IMR-90 (cell line): ENCODE measurements around the gene CNTN5. TPM values are rescaled to one million over a fixed set of nuclear protein-coding genes. Genes with fewer than 3 reads are reported as not detected.

ENCODE experiments used
- ATAC-seq: fragments of 200-7000 bp; cut with Tn5 transposase; 2 replicates; pipeline ENCODE4 v1.9.1; 2020; ENCODE audit warnings: low read depth, mild to moderate bottlenecking, moderate library complexity
- BruUV-seq: library from RNA; stranded (reverse); fragments of 400-500 nt; replicated peaks from 2 replicates; lab custom pipeline; 2021; lab: Mats Ljungman, UMichigan
- CTCF ChIA-PET: fragments of 300-600 bp; formaldehyde crosslinking; extraction: SDS; loops from one replicate; lab custom pipeline; 2021; ENCODE audit warnings: antibody characterized with exemption; lab: Yijun Ruan, JAX
- POLR2A ChIA-PET: fragments of 300-600 bp; sonication (Branson Sonifier 250); formaldehyde crosslinking; loops from one replicate; lab custom pipeline; 2022; ENCODE audit warnings: antibody characterized with exemption; ENCODE audit not compliant: unreplicated experiment; lab: Charles Lee
- DNase-seq: peaks from one replicate; pipeline ENCODE4 v3.0.0; 2013
- H2AFZ ChIP-seq: replicated peaks from 2 replicates; pipeline ENCODE3; 2013; ENCODE audit warnings: low read length, mild to moderate bottlenecking; ENCODE audit not compliant: poor library complexity
- H2AK5ac ChIP-seq: 2 replicates; pipeline ENCODE4 v1.6.1; 2013; ENCODE audit warnings: low read depth, low read length, inconsistent platforms
- H2AK9ac ChIP-seq: replicated peaks from 2 replicates; pipeline ENCODE3; 2013; ENCODE audit warnings: mild to moderate bottlenecking, low read depth, low read length, moderate library complexity; ENCODE audit not compliant: poor library complexity
- H2BK120ac ChIP-seq: 2 replicates; pipeline ENCODE4 v1.6.1; 2013; ENCODE audit warnings: low read depth, low read length, inconsistent platforms
- H2BK15ac ChIP-seq: 3 replicates; pipeline ENCODE4 v1.6.1; 2013; ENCODE audit warnings: low read depth, low read length, inconsistent platforms
- H2BK20ac ChIP-seq: 2 replicates; pipeline ENCODE4 v1.6.1; 2013; ENCODE audit warnings: low read depth, mild to moderate bottlenecking, inconsistent platforms, low read length, moderate library complexity
- H2BK5ac ChIP-seq: 2 replicates; pipeline ENCODE4 v1.6.1; 2013; ENCODE audit warnings: mild to moderate bottlenecking, low read depth, low read length, inconsistent platforms; ENCODE audit not compliant: poor library complexity, severe bottlenecking
- H3K14ac ChIP-seq: replicated peaks from 2 replicates; pipeline ENCODE4 v1.6.1; 2013; ENCODE audit warnings: low read depth, low read length, inconsistent platforms
- H3K18ac ChIP-seq: 2 replicates; pipeline ENCODE4 v1.6.1; 2013; ENCODE audit warnings: low read depth, low read length, control low read depth
- H3K23ac ChIP-seq: 2 replicates; pipeline ENCODE4 v1.6.1; 2013; ENCODE audit warnings: low read depth, low read length, inconsistent platforms
- H3K27ac ChIP-seq: 2 replicates; pipeline ENCODE4 v1.5.1; 2013; ENCODE audit warnings: mild to moderate bottlenecking, control low read depth, low read length; ENCODE audit not compliant: insufficient read depth
- H3K27me3 ChIP-seq: 2 replicates; pipeline ENCODE4 v1.6.1; 2013; ENCODE audit warnings: low read length; ENCODE audit not compliant: control insufficient read depth, insufficient read depth
- H3K36me3 ChIP-seq: 2 replicates; pipeline ENCODE4 v1.6.1; 2013; ENCODE audit warnings: low read length, mixed read lengths; ENCODE audit not compliant: control insufficient read depth, insufficient read depth
- H3K4ac ChIP-seq: 2 replicates; pipeline ENCODE4 v1.6.1; 2013; ENCODE audit warnings: low read depth, low read length, inconsistent platforms
- H3K4me1 ChIP-seq: 2 replicates; pipeline ENCODE4 v1.6.1; 2013; ENCODE audit warnings: low read length, mixed read lengths; ENCODE audit not compliant: control insufficient read depth, insufficient read depth
- H3K4me2 ChIP-seq: 2 replicates; pipeline ENCODE4 v1.6.1; 2013; ENCODE audit warnings: low read depth, mild to moderate bottlenecking, control low read depth, low read length, moderate library complexity
- H3K4me3 ChIP-seq: 2 replicates; pipeline ENCODE4 v1.5.1; 2013; ENCODE audit warnings: low read depth, mild to moderate bottlenecking, control low read depth, low read length, moderate library complexity; ENCODE audit not compliant: insufficient read depth
- H3K56ac ChIP-seq: 2 replicates; pipeline ENCODE4 v1.6.1; 2013; ENCODE audit warnings: low read length, inconsistent platforms; ENCODE audit not compliant: insufficient read depth; ENCODE audit errors: extremely low read depth
- H3K79me1 ChIP-seq, 2 experiments: 2 replicates each; pipeline ENCODE4 v1.6.1; 2013; ENCODE audit warnings: low read length in 2 of 2, inconsistent platforms in 1 of 2, low read depth in 1 of 2
- H3K9ac ChIP-seq: 2 replicates; pipeline ENCODE4 v1.6.1; 2013; ENCODE audit warnings: low read depth, low read length, control low read depth
- H3K9me1 ChIP-seq: 2 replicates; pipeline ENCODE4 v1.6.1; 2013; ENCODE audit warnings: low read length, inconsistent platforms; ENCODE audit not compliant: insufficient read depth
- H3K9me3 ChIP-seq: 2 replicates; pipeline ENCODE4 v1.6.1; 2013; ENCODE audit warnings: low read length; ENCODE audit not compliant: control insufficient read depth, insufficient read depth
- H4K20me1 ChIP-seq: 2 replicates; pipeline ENCODE4 v1.6.1; 2013; ENCODE audit warnings: low read length, inconsistent platforms; ENCODE audit not compliant: insufficient read depth
- H4K5ac ChIP-seq: 2 replicates; pipeline ENCODE4 v1.6.1; 2013; ENCODE audit warnings: mild to moderate bottlenecking, low read depth, low read length, control low read depth
- H4K8ac ChIP-seq, 2 experiments: 2 replicates each; pipeline ENCODE4 v1.6.1; 2013; ENCODE audit warnings: low read depth in 2 of 2, low read length in 2 of 2, control low read depth in 1 of 2, inconsistent platforms in 1 of 2
- H4K91ac ChIP-seq: 2 replicates; pipeline ENCODE4 v1.6.1; 2013; ENCODE audit warnings: low read depth, low read length, inconsistent platforms; ENCODE audit not compliant: insufficient read depth
- BHLHE40 ChIP-seq: fragments of 150-350 bp; IDR thresholded peaks from 2 replicates; pipeline ENCODE4 v1.6.1; 2016; ENCODE audit warnings: mild to moderate bottlenecking, low read depth, low read length
- CHD1 ChIP-seq: IDR thresholded peaks from 2 replicates; pipeline ENCODE4 v1.6.1; 2012; ENCODE audit warnings: low read depth, low read length, improper control_type of control experiment
- CTCF ChIP-seq: conservative IDR thresholded peaks from 2 replicates; pipeline ENCODE4 v1.5.1; 2012; ENCODE audit warnings: mild to moderate bottlenecking, low read depth, low read length, improper control_type of control experiment
- ELK1 ChIP-seq: fragments of 150-350 bp; IDR thresholded peaks from 2 replicates; pipeline ENCODE4 v1.6.1; 2016; ENCODE audit warnings: low read depth, mild to moderate bottlenecking, low read length, moderate library complexity, borderline replicate concordance
- MAFK ChIP-seq: IDR thresholded peaks from 2 replicates; pipeline ENCODE4 v1.6.1; 2012; ENCODE audit warnings: low read depth, low read length, improper control_type of control experiment
- NFE2L2 ChIP-seq: fragments of 150-350 bp; IDR thresholded peaks from 2 replicates; pipeline ENCODE4 v1.6.1; 2016; ENCODE audit warnings: low read depth, mild to moderate bottlenecking, low read length
- RAD21 ChIP-seq: IDR thresholded peaks from 2 replicates; pipeline ENCODE4 v1.6.1; 2012; ENCODE audit warnings: low read length, improper control_type of control experiment
- RCOR1 ChIP-seq: IDR thresholded peaks from 2 replicates; pipeline ENCODE4 v1.6.1; 2012; ENCODE audit warnings: mild to moderate bottlenecking, low read length, improper control_type of control experiment; ENCODE audit not compliant: insufficient replicate concordance
- RFX5 ChIP-seq: IDR thresholded peaks from 2 replicates; pipeline ENCODE4 v1.8.0; 2012; ENCODE audit warnings: low read depth, mild to moderate bottlenecking, low read length, moderate library complexity
- SMC3 ChIP-seq: fragments of 150-350 bp; IDR thresholded peaks from 2 replicates; pipeline ENCODE4 v1.6.1; 2016; ENCODE audit warnings: low read depth, mild to moderate bottlenecking, antibody characterized with exemption, low read length, moderate library complexity
- USF2 ChIP-seq: fragments of 150-350 bp; IDR thresholded peaks from 2 replicates; pipeline ENCODE4 v1.6.1; 2017; ENCODE audit warnings: mild to moderate bottlenecking, antibody characterized with exemption, low read length, low read depth
- WGBS, 2 experiments: methylation state at CpG; one replicate each; pipeline versions ENCODE4 v1.1.5 to v1.1.7; 2013; ENCODE audit warnings: missing lambda C conversion rate in 2 of 2; ENCODE audit not compliant: insufficient read length in 1 of 2; ENCODE audit errors: extremely low coverage in 2 of 2; 5-methylcytosine and 5-hydroxymethylcytosine counted together
- dilution Hi-C: fragments of 300-500 bp; cut with HindIII; formaldehyde crosslinking; loops from one replicate; pipeline ENCODE4 v1.14.3; 2018; ENCODE audit warnings: low sequenced_read_pairs; ENCODE audit not compliant: unreplicated experiment
- in situ Hi-C: fragments of 300-500 bp; cut with MboI; formaldehyde crosslinking; loops from 3 replicates; pipeline ENCODE4 v1.14.3; 2019; ENCODE audit warnings: low sequenced_read_pairs, inconsistent platforms, mixed read lengths
- intact Hi-C: fragments of 100-400 bp; cut with micrococcal nuclease; formaldehyde crosslinking; loops from 2 replicates; pipeline ENCODE4 v1.10.0; 2022
- polyA plus RNA-seq, 3 experiments: library from polyadenylated mRNA; depleted of rRNA; stranded (reverse); fragments of >200 nt; gene quantifications; 2 replicates each; pipeline ENCODE4 v1.2.3, GENCODE V29; 2012; ENCODE audit warnings: low replicate concordance in 1 of 3
- total RNA-seq: library from RNA; depleted of rRNA; stranded (reverse); fragments of >200 nt; gene quantifications from 2 replicates; pipeline ENCODE4 v1.2.3, GENCODE V29; 2012

Gene CNTN5
- total and polyA plus RNA-seq, 2 of the 4 experiments (the other 2 are of a cell fraction) = not detected

GRCh38 chr11:100316952-100317351 is 1296.2 kb downstream of the CNTN5 start:
- no peaks in the 10 kb centered on the region for H3K79me1 ChIP-seq
- BruUV-seq = no TSS peak
- intact Hi-C loops = no loop called here
- ATAC-seq (no peak), DNase-seq (no peak)
- H3K36me3 ChIP-seq = no peaks in the 10 kb centered on the region
- no peak overlapping the region for H2BK20ac ChIP-seq
- no peak overlapping the region for H2AK9ac ChIP-seq
- H3K27me3 ChIP-seq = no peaks in the 10 kb centered on the region
- H3K9ac ChIP-seq = no peak overlapping the region
- no peak overlapping the region for H2BK120ac ChIP-seq
- ChIA-PET CTCF (no interaction called here), POLR2A (no interaction called here)
- no peaks in the 10 kb centered on the region for H3K9me1 ChIP-seq
- H2AFZ ChIP-seq = no peak overlapping the region
- H3K56ac ChIP-seq = no peak overlapping the region
- H4K91ac ChIP-seq = no peak overlapping the region
- no peak overlapping the region for H2AK5ac ChIP-seq
- dilution Hi-C loops = no loop called here
- no peaks in the 10 kb centered on the region for H3K9me3 ChIP-seq
- no peak overlapping the region for H3K14ac ChIP-seq
- H3K4me2 ChIP-seq = no peak overlapping the region
- no peak overlapping the region for H3K27ac ChIP-seq
- H4K8ac ChIP-seq = no peak overlapping the region
- no peak overlapping the region for H4K5ac ChIP-seq
- H3K4me3 ChIP-seq = no peak overlapping the region
- no CpG with 5 or more reads among the region's 3 CpGs for WGBS, 2 experiments
- no peaks in the 10 kb centered on the region for H4K20me1 ChIP-seq
- in situ Hi-C loops = no loop called here
- TF ChIP-seq NFE2L2 (no peak), RFX5 (no peak), MAFK (no peak), SMC3 (no peak), ELK1 (no peak), CHD1 (no peak), RAD21 (no peak), USF2 (no peak), CTCF (no peak), RCOR1 (no peak), BHLHE40 (no peak)
- no peak overlapping the region for H3K23ac ChIP-seq
- H2BK5ac ChIP-seq = no peak overlapping the region
- no peak overlapping the region for H3K18ac ChIP-seq
- H3K4me1 ChIP-seq = no peaks in the 10 kb centered on the region
- H3K4ac ChIP-seq = no peak overlapping the region
- no peak overlapping the region for H2BK15ac ChIP-seq
